SU-DHL-6 (cell line): Measurements from ENCODE around the gene IRF8.

Experiments
- CTCF ChIP-seq: fragments of 200-600 bp; sonication (generic); IDR thresholded peaks from one replicate; pipeline ENCODE4 v1.5.1; 2017; ENCODE audit warnings: antibody characterized with exemption, mild to moderate bottlenecking, low read length, moderate library complexity; ENCODE audit not compliant: insufficient read depth, poor library complexity, severe bottlenecking
- EZH2phosphoT487 ChIP-seq: fragments of 200-600 bp; sonication (generic), shearing (Covaris generic); conservative IDR thresholded peaks from 2 replicates; pipeline ENCODE4 v1.6.1; 2018; ENCODE audit warnings: mild to moderate bottlenecking, antibody characterized with exemption, low read length, moderate library complexity, mixed read lengths

GRCh38 chr16:85917012-85917411 lies 18.1 kb downstream of the IRF8 start:
- TF ChIP-seq CTCF, result peak; percentile 27
- TF ChIP-seq EZH2phosphoT487, result no peak
